Mesenchymal stem cell (in vitro differentiated cells and primary cell): ENCODE results near the gene MS4A5.
"Not testable (repeated sequence)": the region's sequence is repeated elsewhere in the genome, so short reads cannot be mapped to it uniquely, and the experiment has no call there.

ENCODE experiments used
- DNase-seq: peaks from one replicate; pipeline ENCODE4 v3.0.0-alpha.2; 2013
- H2AFZ ChIP-seq: one replicate; pipeline ENCODE4 v1.6.1; 2013; ENCODE audit warnings: low read depth, mild to moderate bottlenecking, control low read depth, inconsistent platforms, low read length, moderate library complexity
- H2AK5ac ChIP-seq: 2 replicates; pipeline ENCODE4 v1.6.1; 2013; ENCODE audit warnings: low read length, moderate library complexity, mild to moderate bottlenecking, inconsistent platforms; ENCODE audit not compliant: severe bottlenecking
- H2BK120ac ChIP-seq: one replicate; pipeline ENCODE4 v1.6.1; 2013; ENCODE audit warnings: low read depth, mild to moderate bottlenecking, inconsistent platforms, low read length, moderate library complexity
- H2BK12ac ChIP-seq, 2 experiments: one replicate each; pipeline ENCODE4 v1.6.1; 2013; ENCODE audit warnings: inconsistent platforms in 2 of 2, low read length in 2 of 2, mild to moderate bottlenecking in 2 of 2, moderate library complexity in 2 of 2, control low read depth in 1 of 2
- H2BK15ac ChIP-seq: one replicate; pipeline ENCODE4 v1.6.1; 2013; ENCODE audit warnings: mild to moderate bottlenecking, low read depth, inconsistent platforms; ENCODE audit not compliant: poor library complexity, severe bottlenecking
- H2BK5ac ChIP-seq: 2 replicates; pipeline ENCODE4 v1.6.1; 2013; ENCODE audit warnings: low read depth, mild to moderate bottlenecking, low read length, control low read depth, inconsistent platforms; ENCODE audit not compliant: poor library complexity, severe bottlenecking
- H3K14ac ChIP-seq, 2 experiments: one replicate each; pipeline ENCODE4 v1.6.1; 2013; ENCODE audit warnings: inconsistent platforms in 2 of 2, low read length in 2 of 2, control low read depth in 1 of 2, mild to moderate bottlenecking in 1 of 2, moderate library complexity in 1 of 2
- H3K18ac ChIP-seq, 2 experiments: one replicate each; pipeline ENCODE4 v1.6.1; 2013; ENCODE audit warnings: inconsistent platforms in 2 of 2, low read length in 2 of 2, control low read depth in 1 of 2, low read depth in 1 of 2, mild to moderate bottlenecking in 1 of 2
- H3K23ac ChIP-seq, 2 experiments: one replicate each; pipeline ENCODE4 v1.6.1; 2013; ENCODE audit warnings: inconsistent platforms in 2 of 2, low read length in 2 of 2, mild to moderate bottlenecking in 2 of 2, moderate library complexity in 2 of 2, control low read depth in 1 of 2
- H3K27ac ChIP-seq: 2 replicates; pipeline ENCODE4 v1.5.1; 2013; ENCODE audit warnings: mild to moderate bottlenecking, moderate library complexity, low read length, control low read depth, inconsistent platforms; ENCODE audit not compliant: poor library complexity, severe bottlenecking
- H3K27me3 ChIP-seq, 2 experiments: 2 replicates each; pipeline versions ENCODE4 v1.6.1 to v1.7.0; 2013; ENCODE audit warnings: low read length in 2 of 2, mild to moderate bottlenecking in 2 of 2, moderate library complexity in 2 of 2, control low read depth in 1 of 2, inconsistent platforms in 1 of 2; ENCODE audit not compliant: control insufficient read depth in 1 of 2, insufficient read depth in 1 of 2
- H3K36me3 ChIP-seq, 2 experiments: 2 replicates each; pipeline versions ENCODE4 v1.6.1 to v1.7.0; 2013; ENCODE audit warnings: low read length in 2 of 2, control low read depth in 1 of 2, inconsistent platforms in 1 of 2, low read depth in 1 of 2, mild to moderate bottlenecking in 1 of 2; ENCODE audit not compliant: insufficient read depth in 2 of 2, control insufficient read depth in 1 of 2
- H3K4ac ChIP-seq, 2 experiments: one replicate each; pipeline ENCODE4 v1.6.1; 2013; ENCODE audit warnings: inconsistent platforms in 2 of 2, low read length in 2 of 2, mild to moderate bottlenecking in 2 of 2, moderate library complexity in 2 of 2, control low read depth in 1 of 2, low read depth in 1 of 2
- H3K4me1 ChIP-seq: 2 replicates; pipeline ENCODE4 v1.6.1; 2013; ENCODE audit warnings: low read depth, low read length, control low read depth; ENCODE audit not compliant: control insufficient read depth, insufficient read depth
- H3K4me2 ChIP-seq: 2 replicates; pipeline ENCODE4 v1.6.1; 2013; ENCODE audit warnings: low read length, mild to moderate bottlenecking, inconsistent platforms; ENCODE audit not compliant: poor library complexity, severe bottlenecking
- H3K4me3 ChIP-seq, 2 experiments: 2 replicates each; pipeline versions ENCODE4 v1.5.1 to v1.7.0; 2013; ENCODE audit warnings: low read length in 2 of 2, mild to moderate bottlenecking in 2 of 2, control low read depth in 1 of 2, low read depth in 1 of 2; ENCODE audit not compliant: insufficient read depth in 1 of 2
- H3K79me1 ChIP-seq: replicated peaks from 2 replicates; pipeline ENCODE4 v1.6.1; 2013; ENCODE audit warnings: mild to moderate bottlenecking, control low read depth, low read length, inconsistent platforms; ENCODE audit not compliant: poor library complexity, severe bottlenecking
- H3K9ac ChIP-seq: 2 replicates; pipeline ENCODE4 v1.7.0; 2013; ENCODE audit warnings: mild to moderate bottlenecking, low read length, moderate library complexity
- H3K9me3 ChIP-seq: 2 replicates; pipeline ENCODE4 v1.7.0; 2013; ENCODE audit warnings: mild to moderate bottlenecking, low read length; ENCODE audit not compliant: control insufficient read depth
- H4K8ac ChIP-seq: one replicate; pipeline ENCODE4 v1.6.1; 2013; ENCODE audit warnings: inconsistent platforms, mild to moderate bottlenecking, low read length, moderate library complexity
- H4K91ac ChIP-seq: one replicate; pipeline ENCODE4 v1.6.1; 2013; ENCODE audit warnings: mild to moderate bottlenecking, low read length, inconsistent platforms
- WGBS: methylation state at CpG from one replicate; pipeline ENCODE4 v1.1.7; 2013; ENCODE audit warnings: mixed read lengths; 5-methylcytosine and 5-hydroxymethylcytosine counted together

Gene MS4A5

DNA sequence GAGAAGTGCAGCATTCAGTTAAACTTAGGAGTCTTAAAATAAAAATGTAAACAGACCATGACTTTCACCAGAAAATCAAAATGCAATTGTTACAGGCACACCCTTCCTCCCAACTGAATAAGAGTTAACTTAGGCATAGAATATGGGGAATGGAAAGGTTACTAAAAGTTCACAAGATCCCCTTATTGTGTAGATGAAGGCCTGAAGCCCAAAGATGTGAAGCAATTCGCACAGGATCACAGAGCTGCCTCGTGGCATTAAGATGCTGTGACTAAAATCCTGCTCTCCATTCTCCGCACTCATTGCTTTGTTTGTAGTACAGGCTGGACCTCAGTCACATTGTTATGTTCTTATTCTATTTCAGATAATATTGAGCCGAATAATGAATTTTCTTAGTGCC, 4.0 kb downstream of the MS4A5 start:
- no peak overlapping the region for H3K23ac ChIP-seq
- no peaks in the 10 kb centered on the region for H3K27me3 ChIP-seq
- H3K4me2 ChIP-seq, result no peak overlapping the region
- no peaks in the 10 kb centered on the region for H3K4me1 ChIP-seq
- H3K9ac ChIP-seq, result no peak overlapping the region
- 43% methylated on average over 2 of the region's 4 CpGs for WGBS
- H3K4ac ChIP-seq, result no peak overlapping the region
- no peak overlapping the region for H3K27ac ChIP-seq
- H3K36me3 ChIP-seq, result no peaks in the 10 kb centered on the region
- no peak overlapping the region for H4K8ac ChIP-seq
- H3K4me3 ChIP-seq, result no peak overlapping the region
- no peaks in the 10 kb centered on the region for H3K79me1 ChIP-seq
- no peak overlapping the region for H2BK5ac ChIP-seq
- no peak overlapping the region for H4K91ac ChIP-seq
- no peak overlapping the region for H3K14ac ChIP-seq
- no peak overlapping the region for H2BK15ac ChIP-seq
- H3K18ac ChIP-seq, result no peak overlapping the region
- no peak overlapping the region for H2AK5ac ChIP-seq
- no peak for DNase-seq
- no peak overlapping the region for H2AFZ ChIP-seq
- no peaks in the 10 kb centered on the region for H3K9me3 ChIP-seq
- H2BK12ac ChIP-seq, result no peak overlapping the region
- no peak overlapping the region for H2BK120ac ChIP-seq

DNA sequence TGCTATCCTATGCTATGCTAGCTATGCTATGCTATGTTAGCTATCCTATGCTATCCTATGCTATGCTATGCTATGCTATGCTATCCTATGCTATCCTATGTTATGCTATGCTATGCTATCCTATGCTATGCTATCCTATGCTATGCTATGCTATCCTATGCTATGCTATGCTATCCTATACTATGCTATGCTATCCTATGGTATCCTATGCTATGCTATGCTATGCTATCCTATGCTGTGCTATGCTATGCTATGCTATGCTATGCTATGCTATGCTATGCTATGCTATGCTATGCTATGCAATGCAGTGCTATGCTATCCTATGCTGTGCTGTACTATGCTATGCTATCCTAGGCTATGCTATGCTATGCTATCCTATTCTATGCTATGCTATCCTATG, 17.7 kb downstream of the MS4A5 start:
- H3K9ac ChIP-seq, result no peak overlapping the region
- no peak overlapping the region for H2AK5ac ChIP-seq
- H3K9me3 ChIP-seq, result no peaks in the 10 kb centered on the region
- H3K79me1 ChIP-seq, result no peaks in the 10 kb centered on the region
- no peak overlapping the region for H2BK12ac ChIP-seq
- peak overlapping the region; percentile 23 for H2AFZ ChIP-seq
- no peak for DNase-seq
- H2BK5ac ChIP-seq, result no peak overlapping the region
- H2BK120ac ChIP-seq, result no peak overlapping the region
- no peak overlapping the region for H3K4ac ChIP-seq
- H4K91ac ChIP-seq, result no peak overlapping the region
- H3K4me3 ChIP-seq, result no peak overlapping the region
- H3K4me1 ChIP-seq, result no peaks in the 10 kb centered on the region
- no peak overlapping the region for H4K8ac ChIP-seq
- H3K14ac ChIP-seq, result no peak overlapping the region
- no peaks in the 10 kb centered on the region for H3K27me3 ChIP-seq
- no peaks in the 10 kb centered on the region for H3K36me3 ChIP-seq
- H3K27ac ChIP-seq, result no peak overlapping the region
- no peak overlapping the region for H2BK15ac ChIP-seq
- H3K23ac ChIP-seq, result no peak overlapping the region
- H3K4me2 ChIP-seq, result no peak overlapping the region
- H3K18ac ChIP-seq, result no peak overlapping the region

DNA sequence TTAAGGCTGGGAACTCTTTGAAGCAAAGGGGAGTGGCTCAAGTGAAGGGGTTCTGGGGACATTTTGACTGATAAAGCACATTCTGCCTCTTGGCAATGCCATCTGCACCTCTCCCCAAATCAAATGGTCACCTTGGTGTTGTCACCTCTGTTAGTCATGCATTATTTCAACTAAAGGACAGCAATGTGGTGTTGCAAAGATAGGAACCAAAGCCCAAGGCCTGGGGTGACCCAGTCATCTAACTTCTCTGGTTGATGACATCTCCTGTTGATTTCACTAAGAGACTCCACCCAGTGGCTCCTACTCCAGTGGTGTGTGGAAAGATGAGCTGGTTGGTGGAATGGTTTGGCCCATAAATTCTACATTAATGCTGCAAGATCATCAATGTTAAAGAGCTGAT, 18.5 kb downstream of the MS4A5 start:
- no peak overlapping the region for H2AK5ac ChIP-seq
- H3K18ac ChIP-seq, result no peak overlapping the region
- no peak overlapping the region for H2BK120ac ChIP-seq
- no peaks in the 10 kb centered on the region for H3K4me1 ChIP-seq
- no peak overlapping the region for H4K8ac ChIP-seq
- no peaks in the 10 kb centered on the region for H3K9me3 ChIP-seq
- no peak overlapping the region for H3K4me3 ChIP-seq
- H3K4me2 ChIP-seq, result no peak overlapping the region
- no peak overlapping the region for H2AFZ ChIP-seq
- no peak for DNase-seq
- H3K14ac ChIP-seq, result no peak overlapping the region
- H3K27me3 ChIP-seq, result no peaks in the 10 kb centered on the region
- no peak overlapping the region for H2BK12ac ChIP-seq
- no peak overlapping the region for H2BK5ac ChIP-seq
- no peak overlapping the region for H3K4ac ChIP-seq
- no peaks in the 10 kb centered on the region for H3K36me3 ChIP-seq
- H3K23ac ChIP-seq, result no peak overlapping the region
- H4K91ac ChIP-seq, result no peak overlapping the region
- H2BK15ac ChIP-seq, result no peak overlapping the region
- H3K9ac ChIP-seq, result no peak overlapping the region
- no peaks in the 10 kb centered on the region for H3K79me1 ChIP-seq
- H3K27ac ChIP-seq, result no peak overlapping the region

DNA sequence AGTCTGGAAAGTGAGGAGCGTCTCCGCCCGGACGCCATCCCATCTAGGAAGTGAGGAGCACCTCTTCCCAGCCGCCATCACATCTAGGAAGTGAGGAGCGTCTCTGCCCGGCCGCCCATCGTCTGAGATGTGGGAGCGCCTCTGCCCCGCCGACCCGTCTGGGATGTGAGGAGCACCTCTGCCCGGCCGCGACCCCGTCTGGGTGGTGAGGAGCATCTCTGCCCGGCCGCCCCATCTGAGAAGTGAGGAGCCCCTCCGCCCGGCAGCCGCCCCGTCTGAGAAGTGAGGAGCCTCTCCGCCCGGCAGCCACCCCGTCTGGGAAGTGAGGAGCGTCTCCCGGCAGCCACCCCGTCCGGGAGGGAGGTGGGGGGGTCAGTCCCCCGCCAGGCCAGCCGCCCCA, 21.8 kb downstream of the MS4A5 start:
- H2BK15ac ChIP-seq, H2BK120ac ChIP-seq, H3K27ac ChIP-seq, H2AFZ ChIP-seq, H4K91ac ChIP-seq, DNase-seq, H3K79me1 ChIP-seq, H3K27me3 ChIP-seq, H4K8ac ChIP-seq, H2BK12ac ChIP-seq, H3K18ac ChIP-seq, H3K14ac ChIP-seq, H3K23ac ChIP-seq, H3K9ac ChIP-seq, H3K36me3 ChIP-seq, H2BK5ac ChIP-seq, H2AK5ac ChIP-seq, H3K9me3 ChIP-seq, H3K4ac ChIP-seq, H3K4me2 ChIP-seq, H3K4me1 ChIP-seq, H3K4me3 ChIP-seq: not testable (repeated sequence)
- WGBS, result 96% methylated on average over 16 of the region's 32 CpGs
